Measurements from ENCODE around the gene B3GLCT. TPM values are rescaled to one million over a fixed set of nuclear protein-coding genes. Genes with fewer than 3 reads are reported as not detected.

The B3GLCT gene
- total and polyA plus RNA-seq, 2 of the 13 experiments (the other 11 are each of a cell fraction or from before 2014, with no cell fraction given) = 2.0 to 7.1 TPM

DNA sequence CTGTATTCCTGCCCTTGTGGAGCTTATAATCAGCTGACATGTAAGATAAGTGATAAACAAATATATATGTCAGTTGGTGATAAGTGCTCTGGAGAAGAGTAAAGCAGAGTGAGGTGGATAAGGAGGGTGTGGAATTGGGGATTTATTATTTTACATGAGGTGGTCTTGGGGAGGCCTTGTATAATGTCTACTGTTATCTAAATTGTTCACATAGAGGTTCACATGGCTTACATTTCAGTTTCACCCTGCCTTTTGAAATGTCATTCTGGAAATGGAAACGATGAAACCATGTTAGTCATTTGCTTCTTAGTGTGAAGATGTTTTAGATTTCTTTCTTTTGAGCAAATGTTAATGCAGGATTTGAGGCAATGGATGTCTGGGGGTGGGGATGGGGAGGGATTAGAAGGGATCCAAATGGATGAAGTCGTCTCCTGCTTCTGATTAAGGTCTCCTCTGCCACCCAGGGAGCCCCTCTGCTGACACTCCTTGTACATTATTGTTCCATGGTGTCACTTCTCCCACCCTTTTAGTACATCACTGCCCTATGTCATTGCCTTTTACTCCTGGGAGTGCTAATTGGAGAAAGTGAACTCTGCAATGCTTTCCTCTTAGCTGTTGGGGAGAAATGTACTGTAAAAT lies 14.0 kb downstream of the B3GLCT start:
- Histone ChIP-seq H3K4me3 (replicated peaks in 1 of 3; ENCODE audit: insufficient read depth in 1 of 3, low read depth in 2 of 3, low read length in 3 of 3) (no peak overlapping the region), H4K20me1 (ENCODE audit: insufficient read depth, low read length) (no peaks in the 10 kb centered on the region), H3K79me2 (ENCODE audit: insufficient read depth, low read length) (no peaks in the 10 kb centered on the region), H3K9ac (ENCODE audit: insufficient read depth, low read depth, low read length) (no peak overlapping the region), H3K4me1 (ENCODE audit: insufficient read depth, low read length) (no peaks in the 10 kb centered on the region), H3K9me3 (ENCODE audit: low read length) (no peaks in the 10 kb centered on the region), H3K36me3 (replicated peaks in 1 of 2; ENCODE audit: control insufficient read depth in 1 of 2, insufficient read depth in 2 of 2, low read length in 2 of 2) (no peaks in the 10 kb centered on the region), H3K27ac (ENCODE audit: extremely low read length, insufficient read depth, low read length) (no peak overlapping the region), H3K4me2 (ENCODE audit: low read depth, low read length) (no peak overlapping the region), H3K27me3 (ENCODE audit: control insufficient read depth in 1 of 2, insufficient read depth in 2 of 2, low read length in 2 of 2) (no peaks in the 10 kb centered on the region), H2AFZ (ENCODE audit: low read length) (no peak overlapping the region)
- in situ Hi-C loops (cut with HindIII; ENCODE audit: extremely low pct_ligation_motif_present, low pct_unique_long_range_greater_than_20kb) (no loop called here), intact Hi-C loops (cut with micrococcal nuclease; ENCODE audit: unreplicated experiment) (no loop called here)
- ATAC-seq = no peak
- TF ChIP-seq MYC (CRISPR knock-in tag; IDR thresholded peaks at IDR 0.05; ENCODE audit: borderline replicate concordance) (no peak), TRIM24 (CRISPR knock-in tag; IDR thresholded peaks at IDR 0.05) (no peak), RBM39 (IDR thresholded peaks at IDR 0.05; ENCODE audit: low read depth, low read length, poor library complexity, severe bottlenecking) (no peak)
- WGBS (ENCODE audit: low lambda C conversion rate) = 33% methylated on average over 2 of the region's 2 CpGs
- ChIA-PET CTCF (ENCODE audit: low intra/inter-chr PET ratio, low total read pairs) (no interaction called here), POLR2A (no interaction called here)
- no peak for DNase-seq (ENCODE audit: low spot score)
- no TSS peak for BruUV-seq (replicated peaks)
- FAIRE-seq = no peak

- H2AFZ ChIP-seq (ENCODE audit: low read length) = no peak overlapping the region
- no peak overlapping the region for H3K4me2 ChIP-seq (ENCODE audit: low read depth, low read length)
- no peaks in the 10 kb centered on the region for H3K9me3 ChIP-seq (ENCODE audit: low read length)
- no peak overlapping the region for H3K27ac ChIP-seq (ENCODE audit: extremely low read length, insufficient read depth, low read length)
- H4K20me1 ChIP-seq (ENCODE audit: insufficient read depth, low read length) = no peaks in the 10 kb centered on the region
- WGBS (ENCODE audit: low lambda C conversion rate) = 40% methylated on average over 1 of the region's 1 CpG
- no peaks in the 10 kb centered on the region for H3K4me1 ChIP-seq (ENCODE audit: insufficient read depth, low read length)
- no peak overlapping the region for H3K4me3 ChIP-seq (replicated peaks in 1 of 3; ENCODE audit: insufficient read depth in 1 of 3, low read depth in 2 of 3, low read length in 3 of 3)
- no peak for FAIRE-seq
- H3K36me3 ChIP-seq (replicated peaks in 1 of 2; ENCODE audit: control insufficient read depth in 1 of 2, insufficient read depth in 2 of 2, low read length in 2 of 2) = no peaks in the 10 kb centered on the region
- no peak for DNase-seq (ENCODE audit: low spot score)
- no peak for ATAC-seq
- no TSS peak for BruUV-seq (replicated peaks)
- H3K9ac ChIP-seq (ENCODE audit: insufficient read depth, low read depth, low read length) = no peak overlapping the region
- ChIA-PET POLR2A (no interaction called here), CTCF (ENCODE audit: low intra/inter-chr PET ratio, low total read pairs) (no interaction called here)
- TF ChIP-seq SIX1 (CRISPR knock-in tag; IDR thresholded peaks at IDR 0.05; ENCODE audit: borderline replicate concordance) (no peak), PHF21A (CRISPR knock-in tag; IDR thresholded peaks at IDR 0.05) (no peak), FOXA3 (CRISPR knock-in tag; IDR thresholded peaks at IDR 0.05) (no peak), NFRKB (IDR thresholded peaks at IDR 0.05) (no peak), KDM5B (CRISPR knock-in tag; IDR thresholded peaks at IDR 0.05; ENCODE audit: borderline replicate concordance) (no peak)
- TF ChIP-seq, protein P1, sequence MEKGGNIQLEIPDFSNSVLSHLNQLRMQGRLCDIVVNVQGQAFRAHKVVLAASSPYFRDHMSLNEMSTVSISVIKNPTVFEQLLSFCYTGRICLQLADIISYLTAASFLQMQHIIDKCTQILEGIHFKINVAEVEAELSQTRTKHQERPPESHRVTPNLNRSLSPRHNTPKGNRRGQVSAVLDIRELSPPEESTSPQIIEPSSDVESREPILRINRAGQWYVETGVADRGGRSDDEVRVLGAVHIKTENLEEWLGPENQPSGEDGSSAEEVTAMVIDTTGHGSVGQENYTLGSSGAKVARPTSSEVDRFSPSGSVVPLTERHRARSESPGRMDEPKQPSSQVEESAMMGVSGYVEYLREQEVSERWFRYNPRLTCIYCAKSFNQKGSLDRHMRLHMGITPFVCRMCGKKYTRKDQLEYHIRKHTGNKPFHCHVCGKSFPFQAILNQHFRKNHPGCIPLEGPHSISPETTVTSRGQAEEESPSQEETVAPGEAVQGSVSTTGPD (CRISPR knock-in tag; IDR thresholded peaks at IDR 0.05) = no peak
- TF ChIP-seq, protein P2, sequence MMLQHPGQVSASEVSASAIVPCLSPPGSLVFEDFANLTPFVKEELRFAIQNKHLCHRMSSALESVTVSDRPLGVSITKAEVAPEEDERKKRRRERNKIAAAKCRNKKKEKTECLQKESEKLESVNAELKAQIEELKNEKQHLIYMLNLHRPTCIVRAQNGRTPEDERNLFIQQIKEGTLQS (CRISPR knock-in tag; IDR thresholded peaks at IDR 0.05) = no peak
- TF ChIP-seq, protein P3, sequence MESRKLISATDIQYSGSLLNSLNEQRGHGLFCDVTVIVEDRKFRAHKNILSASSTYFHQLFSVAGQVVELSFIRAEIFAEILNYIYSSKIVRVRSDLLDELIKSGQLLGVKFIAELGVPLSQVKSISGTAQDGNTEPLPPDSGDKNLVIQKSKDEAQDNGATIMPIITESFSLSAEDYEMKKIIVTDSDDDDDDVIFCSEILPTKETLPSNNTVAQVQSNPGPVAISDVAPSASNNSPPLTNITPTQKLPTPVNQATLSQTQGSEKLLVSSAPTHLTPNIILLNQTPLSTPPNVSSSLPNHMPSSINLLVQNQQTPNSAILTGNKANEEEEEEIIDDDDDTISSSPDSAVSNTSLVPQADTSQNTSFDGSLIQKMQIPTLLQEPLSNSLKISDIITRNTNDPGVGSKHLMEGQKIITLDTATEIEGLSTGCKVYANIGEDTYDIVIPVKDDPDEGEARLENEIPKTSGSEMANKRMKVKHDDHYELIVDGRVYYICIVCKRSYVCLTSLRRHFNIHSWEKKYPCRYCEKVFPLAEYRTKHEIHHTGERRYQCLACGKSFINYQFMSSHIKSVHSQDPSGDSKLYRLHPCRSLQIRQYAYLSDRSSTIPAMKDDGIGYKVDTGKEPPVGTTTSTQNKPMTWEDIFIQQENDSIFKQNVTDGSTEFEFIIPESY (CRISPR knock-in tag; IDR thresholded peaks at IDR 0.05) = no peak
- no peaks in the 10 kb centered on the region for H3K79me2 ChIP-seq (ENCODE audit: insufficient read depth, low read length)
- in situ Hi-C loops (cut with HindIII; ENCODE audit: extremely low pct_ligation_motif_present, low pct_unique_long_range_greater_than_20kb) = no loop called here
- no peaks in the 10 kb centered on the region for H3K27me3 ChIP-seq (ENCODE audit: control insufficient read depth in 1 of 2, insufficient read depth in 2 of 2, low read length in 2 of 2)
- intact Hi-C loops (cut with micrococcal nuclease; ENCODE audit: unreplicated experiment) = no loop called here
These were observed 14.7 kb downstream of the B3GLCT start for GRCh38 chr13:31214435-31214834.
